Activated effector memory CD4-positive, alpha-beta T cell treated with Interleukin-2 at 50 U/mL for 16 hours (primary cell): Measurements from ENCODE around the gene RBMY1F.
"Not testable (repeated sequence)": the region's sequence is repeated elsewhere in the genome, so short reads cannot be mapped to it uniquely, and the experiment has no call there.

Source experiments
- DNase-seq: peaks from one replicate; pipeline ENCODE4 v3.0.0-alpha.2; 2020

Gene RBMY1F

GRCh38 chrY:22182823-22183222 is at the start of gene RBMY1F:
TSS of gene RBMY1F (minus strand) at chrY:22182923. CDS start at chrY:22180969, 1,954 bp downstream.
- DNase-seq = not testable (repeated sequence)

GRCh38 chrY:22151144-22151543 is 31.6 kb downstream of the RBMY1F start:
- DNase-seq = not testable (repeated sequence)

GRCh38 chrY:22141011-22141695 is 41.6 kb downstream of the RBMY1F start:
- not testable (repeated sequence) for DNase-seq

GRCh38 chrY:22134719-22135118 is 48.0 kb downstream of the RBMY1F start:
- DNase-seq = not testable (repeated sequence)

GRCh38 chrY:22130494-22130893 is 52.2 kb downstream of the RBMY1F start:
- DNase-seq = not testable (repeated sequence)
